K562 (cell line): ENCODE data around the gene KLB. TPM values are rescaled to one million over a fixed set of nuclear protein-coding genes. Genes with fewer than 3 reads are reported as not detected.

ENCODE experiments used
- ARID1B ChIP-seq: fragments of 450-650 bp; IDR thresholded peaks from 2 replicates; pipeline ENCODE4 v1.6.1; 2016; ENCODE audit warnings: antibody characterized with exemption, mild to moderate bottlenecking, inconsistent platforms
- BRCA1 ChIP-seq, 2 experiments: fragments of 450-650 bp in 1 of 2; sonication (generic) in 1 of 2; formaldehyde crosslinking in 1 of 2; IDR thresholded peaks; 2 replicates each; pipeline versions ENCODE4 v1.5.0 to v1.6.1; 2017 to 2020; ENCODE audit warnings: mild to moderate bottlenecking in 1 of 2, missing genetic modification reagents in 1 of 2
- CHCHD3 ChIP-seq: fragments of 250-450 bp; sonication (Bioruptor Pico); IDR thresholded peaks from 2 replicates; pipeline ENCODE4 v2.1.2; 2022; ENCODE audit warnings: mild to moderate bottlenecking
- CREM ChIP-seq: IDR thresholded peaks from 2 replicates; pipeline ENCODE4 v1.6.1; 2014; ENCODE audit warnings: antibody characterized with exemption, low read depth
- CXXC5 ChIP-seq: fragments of 250-450 bp; sonication (Bioruptor Pico); IDR thresholded peaks from 2 replicates; pipeline ENCODE4 v1.8.0; 2022; ENCODE audit warnings: inconsistent platforms, mild to moderate bottlenecking, moderate library complexity
- E2F6 ChIP-seq, 2 experiments: IDR thresholded peaks; 2 replicates each; pipeline ENCODE4 v1.6.1; 2011; ENCODE audit warnings: borderline replicate concordance in 1 of 2, control low read depth in 1 of 2, low read depth in 1 of 2, low read length in 1 of 2, mild to moderate bottlenecking in 1 of 2, mixed read lengths in 1 of 2, moderate library complexity in 1 of 2; ENCODE audit not compliant: insufficient read depth in 1 of 2, insufficient read length in 1 of 2, poor library complexity in 1 of 2, severe bottlenecking in 1 of 2; ENCODE audit errors: extremely low read depth in 1 of 2
- EP300 ChIP-seq: IDR thresholded peaks from 2 replicates; pipeline ENCODE4 v1.6.1; 2012; ENCODE audit warnings: low read length, improper control_type of control experiment
- HCFC1 ChIP-seq: IDR thresholded peaks from 2 replicates; pipeline ENCODE4 v1.6.1; 2012; ENCODE audit warnings: low read depth, low read length, improper control_type of control experiment
- HNRNPK ChIP-seq: fragments of 200-400 bp; formaldehyde crosslinking; IDR thresholded peaks from one replicate; pipeline ENCODE4 v1.6.1; 2018; ENCODE audit warnings: mild to moderate bottlenecking, low read depth, low read length; ENCODE audit not compliant: poor library complexity, severe bottlenecking
- IRF9 ChIP-seq: fragments of 450-650 bp; IDR thresholded peaks from 2 replicates; pipeline ENCODE4 v1.6.1; 2016; ENCODE audit warnings: missing biosample characterization, missing genetic modification characterization
- MAFF ChIP-seq: IDR thresholded peaks from 2 replicates; pipeline ENCODE4 v1.6.1; 2012; ENCODE audit warnings: low read length, improper control_type of control experiment
- MCM3 ChIP-seq: fragments of 450-650 bp; IDR thresholded peaks from 2 replicates; pipeline ENCODE4 v1.6.1; 2016
- NEUROD1 ChIP-seq: fragments of 150-350 bp; IDR thresholded peaks from 2 replicates; pipeline ENCODE4 v1.6.1; 2014; ENCODE audit warnings: borderline replicate concordance, low read length, low read depth; ENCODE audit not compliant: partially characterized antibody
- NR2F6 ChIP-seq: fragments of 450-650 bp; formaldehyde crosslinking; IDR thresholded peaks from 2 replicates; pipeline ENCODE4 v1.4.0; 2020; ENCODE audit warnings: mild to moderate bottlenecking
- PML ChIP-seq: IDR thresholded peaks from 2 replicates; pipeline ENCODE4 v1.6.1; 2012; ENCODE audit warnings: low read length, inconsistent platforms
- SMAD3 ChIP-seq: fragments of 450-650 bp; formaldehyde crosslinking; conservative IDR thresholded peaks from 2 replicates; pipeline ENCODE4 v1.4.0; 2020; ENCODE audit warnings: mild to moderate bottlenecking
- TBL1XR1 ChIP-seq, 2 experiments: IDR thresholded peaks; 2 replicates each; pipeline ENCODE4 v1.6.1; 2012; ENCODE audit warnings: improper control_type of control experiment in 2 of 2, low read length in 2 of 2, mild to moderate bottlenecking in 1 of 2
- TRIM24 ChIP-seq, 2 experiments: fragments of 450-650 bp; IDR thresholded peaks; 2 replicates each; pipeline ENCODE4 v1.6.1; 2016
- ZBTB1 ChIP-seq: sonication (generic); formaldehyde crosslinking; IDR thresholded peaks from 2 replicates; pipeline ENCODE4 v1.8.1; 2023; ENCODE audit warnings: missing genetic modification reagents, low read depth, mild to moderate bottlenecking, borderline replicate concordance
- ZNF431 ChIP-seq: sonication (generic); formaldehyde crosslinking; IDR thresholded peaks from 2 replicates; pipeline ENCODE4 v1.8.0; 2022; ENCODE audit warnings: mild to moderate bottlenecking, missing genetic modification reagents
- polyA plus RNA-seq, 8 experiments: library from polyadenylated mRNA; depleted of rRNA in 4 of 8; stranded (reverse) in 5 of 8; unstranded in 3 of 8; fragments of >200 nt; fragmentation: Nextera tagmentation in 2 of 8; fragmentation: Illumina TruSeq in 1 of 8; extraction: Ambion mirVana in 2 of 8; extraction: Trizol in 1 of 8; gene quantifications; 2 replicates each; pipeline versions ENCODE4 v1.2.1 to v1.2.3, GENCODE V29; 2011 to 2014; ENCODE audit warnings: inconsistent platforms in 1 of 8, missing spikeins in 1 of 8
- total RNA-seq, 7 experiments: library from RNA; depleted of rRNA in 6 of 7; stranded (reverse); fragments of >200 nt in 6 of 7; fragmentation: Illumina TruSeq in 2 of 7; extraction: Trizol in 2 of 7; gene quantifications; 2 replicates each; pipeline versions ENCODE4 v1.2.1 to v1.2.3, GENCODE V29; 2011 to 2021; ENCODE audit warnings: low replicate concordance in 1 of 7
- TF ChIP-seq, protein P1 (sequence below): fragments of 450-650 bp; IDR thresholded peaks from 2 replicates; pipeline ENCODE4 v1.6.1; 2016; ENCODE audit warnings: mild to moderate bottlenecking
- TF ChIP-seq, protein P2 (sequence below): fragments of 250-450 bp; sonication (Bioruptor Pico); IDR thresholded peaks from 2 replicates; pipeline ENCODE4 v1.4.0; 2020; ENCODE audit warnings: mild to moderate bottlenecking

KLB gene
- total and polyA plus RNA-seq, 9 of the 15 experiments (the other 6 are each of a cell fraction or from before 2014, with no cell fraction given): 0.04 to 0.13 TPM; not detected in 7

GRCh38 chr4:39458505-39459300 is 52.0 kb downstream of the KLB start, which contains the start of the genes LIAS and RPL9 (continued):
- TF ChIP-seq, protein P1, sequence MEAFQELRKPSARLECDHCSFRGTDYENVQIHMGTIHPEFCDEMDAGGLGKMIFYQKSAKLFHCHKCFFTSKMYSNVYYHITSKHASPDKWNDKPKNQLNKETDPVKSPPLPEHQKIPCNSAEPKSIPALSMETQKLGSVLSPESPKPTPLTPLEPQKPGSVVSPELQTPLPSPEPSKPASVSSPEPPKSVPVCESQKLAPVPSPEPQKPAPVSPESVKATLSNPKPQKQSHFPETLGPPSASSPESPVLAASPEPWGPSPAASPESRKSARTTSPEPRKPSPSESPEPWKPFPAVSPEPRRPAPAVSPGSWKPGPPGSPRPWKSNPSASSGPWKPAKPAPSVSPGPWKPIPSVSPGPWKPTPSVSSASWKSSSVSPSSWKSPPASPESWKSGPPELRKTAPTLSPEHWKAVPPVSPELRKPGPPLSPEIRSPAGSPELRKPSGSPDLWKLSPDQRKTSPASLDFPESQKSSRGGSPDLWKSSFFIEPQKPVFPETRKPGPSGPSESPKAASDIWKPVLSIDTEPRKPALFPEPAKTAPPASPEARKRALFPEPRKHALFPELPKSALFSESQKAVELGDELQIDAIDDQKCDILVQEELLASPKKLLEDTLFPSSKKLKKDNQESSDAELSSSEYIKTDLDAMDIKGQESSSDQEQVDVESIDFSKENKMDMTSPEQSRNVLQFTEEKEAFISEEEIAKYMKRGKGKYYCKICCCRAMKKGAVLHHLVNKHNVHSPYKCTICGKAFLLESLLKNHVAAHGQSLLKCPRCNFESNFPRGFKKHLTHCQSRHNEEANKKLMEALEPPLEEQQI: peak; percentile 76; the same call in 1 of the 2 replicates
- TF ChIP-seq CREM: peak; percentile 100
- TF ChIP-seq HCFC1: peak; percentile 87
- TF ChIP-seq MCM3: no peak
- TF ChIP-seq PML: peak; percentile 91
- TF ChIP-seq IRF9: 0 out of 2 replicates have a peak, but pooled peaks have one; percentile 60
- peak in 1 of 2 experiments; percentile 18 for TF ChIP-seq E2F6 (IDR thresholded peaks at IDR 0.05; ENCODE audit: borderline replicate concordance in 1 of 2, extremely low read depth in 1 of 2, insufficient read depth in 1 of 2, insufficient read length in 1 of 2, low read depth in 1 of 2, low read length in 1 of 2, poor library complexity in 1 of 2, severe bottlenecking in 1 of 2)
- TF ChIP-seq EP300: peak; percentile 56; the same call in 1 of the 2 replicates
- 0 out of 2 replicates have a peak, but pooled peaks have one; percentile 24 for TF ChIP-seq CHCHD3
- TF ChIP-seq NR2F6: no peak
- 0 out of 2 replicates have a peak, but pooled peaks have one; percentile 30 for TF ChIP-seq ZNF431 (CRISPR knock-in tag)
- no peak for TF ChIP-seq HNRNPK
- TF ChIP-seq MAFF: 0 out of 2 replicates have a peak, but pooled peaks have one; percentile 5
- TF ChIP-seq SMAD3 (CRISPR knock-in tag): 0 out of 2 replicates have a peak, but pooled peaks have one; percentile 19
- peak; percentile 96 for TF ChIP-seq CXXC5 (CRISPR knock-in tag)
- peak in 1 of 2 experiments; percentile 49; a peak in 2 of 4 replicates for TF ChIP-seq TRIM24 (IDR thresholded peaks at IDR 0.05)
- TF ChIP-seq BRCA1 (IDR thresholded peaks at IDR 0.05): no peak
- TF ChIP-seq BRCA1 (CRISPR knock-in tag; IDR thresholded peaks at IDR 0.05): no peak
- peak; percentile 58 for TF ChIP-seq NEUROD1
- peak; percentile 57; the same call in 1 of the 2 replicates for TF ChIP-seq ZBTB1
- TF ChIP-seq ARID1B: peak; percentile 46; the same call in 1 of the 2 replicates
- TF ChIP-seq, protein P2, sequence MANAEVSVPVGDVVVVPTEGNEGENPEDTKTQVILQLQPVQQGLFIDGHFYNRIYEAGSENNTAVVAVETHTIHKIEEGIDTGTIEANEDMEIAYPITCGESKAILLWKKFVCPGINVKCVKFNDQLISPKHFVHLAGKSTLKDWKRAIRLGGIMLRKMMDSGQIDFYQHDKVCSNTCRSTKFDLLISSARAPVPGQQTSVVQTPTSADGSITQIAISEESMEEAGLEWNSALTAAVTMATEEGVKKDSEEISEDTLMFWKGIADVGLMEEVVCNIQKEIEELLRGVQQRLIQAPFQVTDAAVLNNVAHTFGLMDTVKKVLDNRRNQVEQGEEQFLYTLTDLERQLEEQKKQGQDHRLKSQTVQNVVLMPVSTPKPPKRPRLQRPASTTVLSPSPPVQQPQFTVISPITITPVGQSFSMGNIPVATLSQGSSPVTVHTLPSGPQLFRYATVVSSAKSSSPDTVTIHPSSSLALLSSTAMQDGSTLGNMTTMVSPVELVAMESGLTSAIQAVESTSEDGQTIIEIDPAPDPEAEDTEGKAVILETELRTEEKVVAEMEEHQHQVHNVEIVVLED (CRISPR knock-in tag): peak; percentile 100
- TF ChIP-seq TBL1XR1 (IDR thresholded peaks at IDR 0.05; ENCODE audit: low read length in 2 of 2): peak; percentile 29 to 100; a peak in 3 of 4 replicates
